GM18520 (cell line): ENCODE data around the gene RAD51AP2.
"Not testable (repeated sequence)": the region's sequence is repeated elsewhere in the genome, so short reads cannot be mapped to it uniquely, and the experiment has no call there.

Experiments used
- ATAC-seq: cut with Tn5 transposase; IDR thresholded peaks from one replicate; pipeline ENCODE4 v1.9.1; 2021; ENCODE audit not compliant: unreplicated experiment

Gene RAD51AP2

GRCh38 chr2:17538022-17538843 is 20.0 kb upstream of the RAD51AP2 start:
- no peak for ATAC-seq

- no peak for ATAC-seq
Observed at GRCh38 chr2:17536416-17536815, 18.2 kb upstream of the RAD51AP2 start.

GRCh38 chr2:17533546-17533945 is 15.3 kb upstream of the RAD51AP2 start:
- no peak for ATAC-seq

GRCh38 chr2:17529771-17530170 is 11.5 kb upstream of the RAD51AP2 start:
- no peak for ATAC-seq

GRCh38 chr2:17522303-17522702 is 4.1 kb upstream of the RAD51AP2 start:
- no peak for ATAC-seq

GRCh38 chr2:17521621-17522020 is 3.4 kb upstream of the RAD51AP2 start:
- no peak for ATAC-seq

GRCh38 chr2:17520761-17521160 is 2.5 kb upstream of the RAD51AP2 start:
- ATAC-seq: peak; percentile 35

GRCh38 chr2:17519486-17519885 is 1.2 kb upstream of the RAD51AP2 start:
- ATAC-seq: no peak

GRCh38 chr2:17517481-17518211 is 594 bp downstream of the RAD51AP2 start:
- no peak for ATAC-seq

GRCh38 chr2:17515652-17516051 is 2.6 kb downstream of the RAD51AP2 start:
- ATAC-seq: peak; percentile 30

- ATAC-seq: no peak
Observed at GRCh38 chr2:17506736-17507616, 11.3 kb downstream of the RAD51AP2 start.

- no peak for ATAC-seq
Observed at GRCh38 chr2:17497718-17498117, 20.5 kb downstream of the RAD51AP2 start.

- no peak for ATAC-seq
Observed at GRCh38 chr2:17495590-17495989, 22.6 kb downstream of the RAD51AP2 start.

- not testable (repeated sequence) for ATAC-seq
Observed at GRCh38 chr2:17490165-17490564, 28.1 kb downstream of the RAD51AP2 start.

GRCh38 chr2:17488610-17489009 is 29.6 kb downstream of the RAD51AP2 start:
- not testable (repeated sequence) for ATAC-seq

- ATAC-seq: no peak
Observed at GRCh38 chr2:17483496-17483895, 34.7 kb downstream of the RAD51AP2 start.

- no peak for ATAC-seq
Observed at GRCh38 chr2:17482651-17483050, 35.6 kb downstream of the RAD51AP2 start.

GRCh38 chr2:17479875-17480274 is 38.4 kb downstream of the RAD51AP2 start:
- no peak for ATAC-seq

- ATAC-seq: no peak
Observed at GRCh38 chr2:17476830-17477229, 41.4 kb downstream of the RAD51AP2 start.

- no peak for ATAC-seq
Observed at GRCh38 chr2:17476064-17476463, 42.2 kb downstream of the RAD51AP2 start.

GRCh38 chr2:17475286-17475685 is 43.0 kb downstream of the RAD51AP2 start:
- no peak for ATAC-seq
